HG02571 (cell line): ENCODE results near the gene KIAA0319L.

Source experiments
- ATAC-seq: cut with Tn5 transposase; IDR thresholded peaks from one replicate; pipeline ENCODE4 v1.9.1; 2021; ENCODE audit warnings: mild to moderate bottlenecking, moderate library complexity; ENCODE audit not compliant: unreplicated experiment

The KIAA0319L gene

DNA sequence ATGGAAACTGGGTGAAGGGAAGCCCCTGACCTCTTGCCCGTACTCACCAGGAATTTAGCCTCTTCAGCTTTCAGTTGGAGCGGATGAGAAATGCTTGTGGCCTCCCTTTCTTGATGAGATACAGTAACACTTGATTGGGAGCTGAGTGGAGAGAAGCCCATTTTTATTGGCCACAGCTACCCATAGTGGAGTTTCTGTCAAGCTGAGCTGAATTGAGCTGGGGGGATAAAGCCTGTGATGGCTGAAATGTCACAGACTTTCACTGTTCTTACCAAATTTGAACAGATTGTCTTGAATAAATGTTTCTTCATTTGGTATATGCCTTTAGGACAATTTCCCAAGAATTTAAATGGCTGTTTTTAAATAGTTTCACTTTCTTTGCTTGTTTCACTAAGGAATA is 162.8 kb downstream of the KIAA0319L start:
- ATAC-seq = no peak

DNA sequence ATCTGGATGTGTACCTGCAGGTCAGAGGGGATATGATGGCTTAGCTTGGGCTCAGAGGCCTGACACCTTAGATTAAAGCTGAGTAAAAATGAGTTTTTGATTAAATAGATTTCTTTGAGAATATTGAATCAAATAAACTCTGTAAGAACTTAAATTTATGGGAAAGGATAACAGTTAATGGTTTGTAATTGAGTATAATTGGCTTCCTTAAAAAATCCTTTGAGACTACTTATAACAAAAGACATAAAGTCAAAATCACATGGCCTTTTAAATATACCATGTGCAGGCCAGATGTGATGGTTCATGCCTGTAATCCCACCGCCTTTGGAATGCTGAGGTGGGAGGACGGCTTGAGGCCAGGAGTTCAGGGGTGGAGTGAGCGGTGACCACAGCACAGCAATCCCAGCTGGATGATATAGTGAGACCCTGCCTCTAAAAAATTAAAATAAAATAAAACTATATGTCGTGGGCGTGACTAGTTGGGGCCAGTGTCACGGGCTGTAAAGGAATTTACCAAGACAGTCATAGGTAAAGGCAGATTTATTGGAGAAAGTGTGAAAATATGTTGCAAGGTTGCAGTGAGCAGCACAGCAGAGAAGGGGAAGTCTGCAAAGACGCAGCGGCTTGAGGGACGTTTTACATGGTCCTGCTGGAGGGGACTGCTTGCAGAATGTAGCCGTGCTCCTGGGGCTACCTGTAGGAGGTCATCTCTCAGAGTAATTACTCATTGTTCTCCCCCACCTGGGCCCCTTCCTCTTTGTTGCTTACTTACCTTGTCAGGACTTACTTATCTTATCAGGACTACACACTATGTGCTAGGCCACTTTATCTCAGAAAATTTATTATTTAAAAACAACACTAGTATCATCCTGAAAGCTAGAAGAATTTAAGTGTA is 166.4 kb downstream of the KIAA0319L start:
- no peak for ATAC-seq

DNA sequence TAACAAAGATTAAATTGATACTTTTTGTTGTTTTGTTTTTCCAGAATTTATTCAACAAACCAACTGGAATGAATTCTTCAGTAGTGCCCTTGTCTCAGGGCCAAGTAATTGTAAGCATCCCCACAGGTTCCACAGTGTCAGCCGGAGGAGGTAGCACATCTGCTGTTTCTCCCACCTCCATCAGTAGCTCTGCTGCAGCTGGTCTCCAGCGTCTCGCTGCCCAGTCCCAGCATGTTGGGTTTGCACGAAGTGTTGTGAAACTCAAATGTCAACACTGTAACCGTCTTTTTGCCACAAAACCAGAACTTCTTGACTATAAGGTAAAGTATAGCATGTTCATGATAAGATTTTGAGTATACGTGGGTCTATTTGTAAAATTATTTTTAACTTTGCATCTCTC is 170.2 kb downstream of the KIAA0319L start:
- ATAC-seq = no peak

DNA sequence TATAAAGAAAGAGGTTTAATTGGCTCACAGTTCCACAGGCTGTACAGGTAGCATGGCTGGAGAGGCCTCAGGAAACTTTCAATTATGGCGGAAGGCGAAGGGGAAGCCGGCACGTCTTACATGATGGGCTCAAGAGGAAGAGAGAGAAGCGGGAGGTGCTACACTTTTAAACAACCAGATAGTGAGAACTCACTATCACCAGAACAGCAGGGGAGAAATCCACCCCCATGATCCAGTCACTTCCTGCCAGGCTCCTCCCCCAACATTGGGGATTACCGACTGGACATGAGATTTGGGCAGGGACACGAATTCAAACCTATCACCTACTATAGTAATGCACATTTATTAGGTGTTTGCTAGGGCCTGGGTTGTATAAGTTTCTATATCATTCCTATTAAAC is 170.9 kb downstream of the KIAA0319L start:
- ATAC-seq = no peak
